ENCODE measurements around the gene FKBP3. TPM values are rescaled to one million over a fixed set of nuclear protein-coding genes. Genes with fewer than 3 reads are reported as not detected.

Gene FKBP3
- total RNA-seq, 3 donors from 2014 or later = 25.8 to 41.3 (median 41.0) TPM

GRCh38 chr14:45095143-45095542, 39.1 kb downstream of the FKBP3 start:
- no peaks in the 10 kb centered on the region for H3K27me3 ChIP-seq
- TF ChIP-seq POLR2AphosphoS5 (IDR thresholded peaks at IDR 0.05) (no peak), POLR2A (IDR thresholded peaks at IDR 0.05) (no peak)
- intact Hi-C loops (cut with DNase I; ENCODE audit: low total_unique reads) = no loop called here
- peaks cover 5% of the 10 kb centered on the region for H3K36me3 ChIP-seq
- no peak for DNase-seq (ENCODE audit: low spot score in 2 of 2)
- no peaks in the 10 kb centered on the region for H3K9me3 ChIP-seq
- no peaks in the 10 kb centered on the region for H3K4me1 ChIP-seq
- no peak overlapping the region for H3K4me3 ChIP-seq
- no peak overlapping the region for H3K27ac ChIP-seq

GRCh38 chr14:45094275-45094674, 40.0 kb downstream of the FKBP3 start:
- Histone ChIP-seq H3K36me3 (peaks cover 5% of the 10 kb centered on the region), H3K4me1 (no peaks in the 10 kb centered on the region), H3K27ac (no peak overlapping the region), H3K9me3 (no peaks in the 10 kb centered on the region), H3K27me3 (no peaks in the 10 kb centered on the region), H3K4me3 (no peak overlapping the region)
- intact Hi-C loops (cut with DNase I; ENCODE audit: low total_unique reads) = no loop called here
- no peak for DNase-seq (ENCODE audit: low spot score in 2 of 2)
- no peak for TF ChIP-seq CTCF (IDR thresholded peaks at IDR 0.05)
- no peak for TF ChIP-seq POLR2AphosphoS5 (IDR thresholded peaks at IDR 0.05)
- no peak for TF ChIP-seq POLR2A (IDR thresholded peaks at IDR 0.05)

GRCh38 chr14:45091710-45092109, 42.6 kb downstream of the FKBP3 start:
- no peaks in the 10 kb centered on the region for H3K27me3 ChIP-seq
- peaks cover 3% of the 10 kb centered on the region for H3K36me3 ChIP-seq
- no peaks in the 10 kb centered on the region for H3K9me3 ChIP-seq
- no peaks in the 10 kb centered on the region for H3K4me1 ChIP-seq
- no peak overlapping the region for H3K27ac ChIP-seq
- intact Hi-C loops (cut with DNase I; ENCODE audit: low total_unique reads) = no loop called here
- no peak for DNase-seq (ENCODE audit: low spot score in 2 of 2)
- H3K4me3 ChIP-seq = no peak overlapping the region
- TF ChIP-seq CTCF (IDR thresholded peaks at IDR 0.05) (no peak), POLR2A (IDR thresholded peaks at IDR 0.05) (no peak), POLR2AphosphoS5 (IDR thresholded peaks at IDR 0.05) (no peak)

GRCh38 chr14:45089813-45090212, 44.5 kb downstream of the FKBP3 start:
- Histone ChIP-seq H3K36me3 (no peaks in the 10 kb centered on the region), H3K27me3 (no peaks in the 10 kb centered on the region), H3K9me3 (no peaks in the 10 kb centered on the region), H3K4me1 (peaks cover 0 to 14% of the 10 kb centered on the region in 2 donors), H3K27ac (no peak overlapping the region), H3K4me3 (no peak overlapping the region)
- intact Hi-C loops (cut with DNase I; ENCODE audit: low total_unique reads) = no loop called here
- TF ChIP-seq POLR2A (IDR thresholded peaks at IDR 0.05) = no peak
- no peak for TF ChIP-seq CTCF (IDR thresholded peaks at IDR 0.05)
- no peak for TF ChIP-seq POLR2AphosphoS5 (IDR thresholded peaks at IDR 0.05)
- no peak for DNase-seq (ENCODE audit: low spot score in 2 of 2)

GRCh38 chr14:45084946-45085346, 49.3 kb downstream of the FKBP3 start:
- peak overlapping the region; percentile 87 for H3K27ac ChIP-seq
- intact Hi-C loops (cut with DNase I; ENCODE audit: low total_unique reads) = no loop called here

More at GRCh38 chr14:45084946-45085346, 49.3 kb downstream of the FKBP3 start:
- no peaks in the 10 kb centered on the region for H3K9me3 ChIP-seq
- no peak for DNase-seq (ENCODE audit: low spot score in 2 of 2)
- H3K4me1 ChIP-seq = peaks cover 0 to 14% of the 10 kb centered on the region in 2 donors
- no peaks in the 10 kb centered on the region for H3K36me3 ChIP-seq
- H3K27me3 ChIP-seq = no peaks in the 10 kb centered on the region
- no peak for TF ChIP-seq CTCF (IDR thresholded peaks at IDR 0.05)
- TF ChIP-seq POLR2AphosphoS5 (IDR thresholded peaks at IDR 0.05) = no peak
- TF ChIP-seq POLR2A (IDR thresholded peaks at IDR 0.05) = no peak
- H3K4me3 ChIP-seq = peak overlapping the region; percentile 56 to 80 (median 74)
